Activated CD4-positive, alpha-beta T cell treated with anti-CD3 and anti-CD28 coated beads for 48 hours (primary cell): ENCODE results near the gene ELMO3.
A peak's percentile ranks its signal among the peaks of the same experiment; 100 is the strongest.

ENCODE experiments used
- DNase-seq: peaks from one replicate; pipeline ENCODE4 v3.0.0-alpha.2; 2020

ELMO3 gene

DNA sequence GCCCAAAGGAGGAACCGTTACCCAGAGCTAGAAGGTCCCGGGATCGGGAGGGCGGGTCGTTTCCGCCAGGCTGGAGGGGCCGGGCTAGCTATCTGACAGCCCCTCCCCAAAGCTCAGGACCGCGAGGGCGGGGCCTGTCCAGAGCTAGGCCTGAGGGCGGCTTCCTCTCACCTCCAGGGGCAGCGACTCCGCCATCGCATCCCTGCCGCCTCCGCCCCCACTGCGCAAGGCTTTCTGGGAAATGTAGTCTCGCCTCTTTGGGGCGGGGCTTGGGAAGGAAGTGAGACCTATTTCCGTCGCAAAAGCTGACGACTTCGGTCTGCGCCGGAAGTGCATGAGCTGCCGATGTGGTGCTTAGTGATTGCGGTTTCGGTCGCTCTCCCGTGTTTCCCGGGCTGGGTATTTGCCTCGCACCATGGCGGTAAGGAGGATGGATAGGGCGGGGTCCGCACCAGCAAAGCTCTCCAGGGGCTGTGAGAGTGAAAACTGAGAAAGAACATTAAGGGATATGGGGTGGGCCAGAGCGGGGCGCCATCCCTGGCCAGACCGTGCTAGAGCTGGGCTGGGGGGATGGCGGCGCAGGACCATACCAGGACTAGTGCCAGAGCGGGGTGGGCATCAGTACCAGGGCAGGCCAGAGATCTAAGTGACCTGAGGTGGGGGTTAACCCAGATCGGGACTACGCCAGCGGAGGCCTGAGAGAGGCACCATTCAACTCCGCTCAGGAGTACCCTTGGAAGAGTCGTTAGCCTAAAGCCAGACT lies 28.1 kb downstream of the ELMO3 start, which contains the start of gene TMEM208:
Gene TMEM208 (plus strand): TSS at position 327 of the 763 bp plus-strand sequence. CDS start 89 bp downstream, at position 416.
- DNase-seq, result peak; percentile 99

DNA sequence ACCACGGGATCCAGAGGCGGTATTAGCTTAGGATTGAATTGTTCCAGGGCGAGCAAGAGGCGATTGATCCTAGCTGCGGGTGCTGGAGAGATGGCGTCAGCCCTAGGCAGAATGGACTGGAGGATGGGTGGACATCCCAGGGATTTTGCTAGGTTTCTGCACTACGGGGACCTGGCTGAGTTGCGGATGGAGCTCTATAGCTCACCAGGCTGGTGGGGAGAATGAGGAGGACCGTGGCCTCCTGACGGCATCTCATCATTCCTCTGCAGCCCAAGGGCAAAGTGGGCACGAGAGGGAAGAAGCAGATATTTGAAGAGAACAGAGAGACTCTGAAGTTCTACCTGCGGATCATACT lies 28.6 kb downstream of the ELMO3 start:
- no peak for DNase-seq

DNA sequence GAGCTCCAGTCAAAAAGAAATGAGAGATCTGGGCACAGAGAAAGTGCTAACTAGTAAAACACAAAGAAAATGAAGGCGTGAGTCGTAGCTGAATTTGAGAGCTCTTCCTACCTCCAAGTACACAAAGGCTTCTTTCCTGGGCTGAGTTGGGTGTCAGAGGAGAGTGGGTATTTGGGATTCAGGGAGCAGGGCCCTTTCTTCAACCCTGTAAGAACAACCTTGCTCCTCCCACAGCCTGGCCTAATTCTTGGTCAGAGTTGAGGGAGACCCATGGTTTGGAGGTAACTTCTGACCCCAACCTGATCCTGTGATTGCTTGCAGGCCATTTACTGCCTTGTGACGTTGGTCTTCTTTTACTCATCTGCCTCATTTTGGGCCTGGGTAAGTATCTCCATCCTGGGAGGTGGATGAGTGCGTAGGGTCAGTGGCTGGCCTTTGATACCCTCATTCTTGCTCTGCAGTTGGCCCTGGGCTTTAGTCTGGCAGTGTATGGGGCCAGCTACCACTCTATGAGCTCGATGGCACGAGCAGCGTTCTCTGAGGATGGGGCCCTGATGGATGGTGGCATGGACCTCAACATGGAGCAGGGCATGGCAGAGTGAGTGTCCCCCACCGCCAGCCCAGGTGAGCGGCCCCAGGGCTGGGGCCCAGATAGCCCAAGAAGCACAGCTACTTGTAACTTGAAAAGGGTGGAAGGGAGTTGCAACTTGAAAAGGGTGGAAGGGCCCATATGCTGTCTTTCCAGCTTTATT lies 29.3 kb downstream of the ELMO3 start:
- no peak for DNase-seq

DNA sequence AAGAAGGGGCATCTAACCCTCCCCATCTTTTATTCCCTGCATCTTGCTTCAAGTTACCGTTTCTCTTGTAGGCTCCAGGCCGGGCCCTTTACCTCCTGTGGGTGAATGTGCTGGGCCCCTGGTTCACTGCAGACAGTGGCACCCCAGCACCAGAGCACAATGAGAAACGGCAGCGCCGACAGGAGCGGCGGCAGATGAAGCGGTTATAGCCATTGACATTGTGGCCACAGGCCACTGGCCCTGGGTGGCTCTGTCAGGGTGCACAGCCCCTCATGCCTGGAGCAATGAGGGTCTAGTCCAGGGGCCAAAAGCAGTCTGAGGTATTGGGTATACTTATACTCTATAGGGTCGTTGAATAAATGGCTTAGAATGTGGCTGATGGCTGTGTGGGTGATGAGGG lies 30.0 kb downstream of the ELMO3 start:
- no peak for DNase-seq

DNA sequence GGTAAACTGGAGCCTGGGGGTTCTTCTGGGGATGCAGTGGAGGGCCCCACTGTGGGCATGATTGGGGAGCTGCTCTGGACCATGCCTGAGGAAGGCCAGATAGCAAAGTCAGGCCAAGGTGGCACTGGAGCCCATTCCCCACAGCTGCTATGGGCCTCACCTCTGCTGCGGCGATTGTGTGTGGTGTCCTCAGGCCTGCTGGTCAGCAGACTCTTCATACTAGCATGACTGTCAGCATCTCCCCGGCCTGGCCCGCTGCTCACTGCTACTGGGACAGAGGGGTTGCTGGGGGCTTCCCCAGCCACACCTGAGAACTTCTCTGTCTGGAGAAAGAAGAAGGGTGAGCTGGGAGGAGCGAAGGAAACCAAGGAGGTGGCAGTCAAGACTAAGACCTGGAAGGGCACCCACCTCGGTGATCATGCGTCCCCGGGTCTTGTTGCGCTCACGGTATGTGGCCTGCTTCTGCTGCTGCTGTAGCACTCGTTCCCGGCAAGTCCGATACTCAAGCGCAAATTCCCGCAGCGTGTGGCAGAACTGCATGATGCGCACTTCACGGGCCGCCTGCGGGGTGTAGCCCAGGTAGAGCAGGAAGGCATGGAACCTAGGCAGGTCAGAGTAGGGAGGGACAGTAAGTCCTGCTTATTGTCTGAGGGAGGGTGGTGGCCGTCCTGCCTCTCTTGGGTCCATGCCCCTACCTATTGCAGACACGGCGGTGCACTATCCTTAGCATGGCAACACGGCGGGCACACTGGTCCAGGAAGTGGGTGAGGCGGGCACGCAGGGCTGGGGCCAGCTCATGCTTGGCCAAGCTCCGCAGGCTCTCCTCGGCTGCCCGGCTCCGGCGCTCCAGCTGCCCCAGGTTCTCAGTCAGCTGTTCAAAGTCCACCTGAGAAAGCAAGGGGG lies 31.2 kb downstream of the ELMO3 start:
- DNase-seq, result no peak

DNA sequence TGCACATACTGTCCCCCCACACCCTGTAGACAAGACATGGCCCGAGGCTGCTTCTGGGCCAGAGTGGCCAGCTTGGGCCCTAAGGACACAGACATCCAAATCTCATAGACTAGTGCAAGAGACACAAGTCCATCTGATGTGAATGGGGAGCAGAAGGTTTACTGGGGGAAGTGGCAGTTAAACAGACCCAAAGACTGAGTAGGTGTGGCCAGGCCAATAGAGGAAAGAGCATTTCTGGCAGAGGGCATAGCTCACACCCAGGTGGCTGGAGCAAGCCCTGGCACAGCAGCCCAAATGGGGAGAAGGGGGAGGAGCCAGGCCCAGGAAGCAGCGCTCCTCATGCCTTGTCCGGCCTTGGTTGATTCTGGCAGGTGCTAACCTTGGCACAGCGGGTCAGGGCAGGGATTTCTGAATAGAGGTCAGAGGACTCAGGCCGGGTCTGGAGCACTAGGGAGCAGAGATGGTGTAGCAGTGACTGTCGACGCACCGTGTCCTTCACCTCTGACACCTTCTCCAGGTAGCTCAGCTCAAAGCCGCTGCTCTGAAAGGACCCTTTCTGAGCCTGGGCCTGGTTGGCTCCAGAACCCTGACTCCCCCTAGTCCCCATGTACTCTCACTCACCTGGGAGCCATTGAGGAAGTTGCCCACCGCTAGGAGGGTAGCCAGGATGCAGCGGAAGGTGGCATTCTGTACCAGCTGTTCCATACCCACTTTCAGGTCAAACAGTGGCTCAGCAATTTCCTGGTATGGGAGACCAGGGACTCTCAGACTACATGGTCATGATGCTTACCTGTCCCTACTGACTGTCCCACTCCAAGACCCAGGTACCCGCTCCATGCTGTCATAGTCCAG lies 32.1 kb downstream of the ELMO3 start:
- no peak for DNase-seq

DNA sequence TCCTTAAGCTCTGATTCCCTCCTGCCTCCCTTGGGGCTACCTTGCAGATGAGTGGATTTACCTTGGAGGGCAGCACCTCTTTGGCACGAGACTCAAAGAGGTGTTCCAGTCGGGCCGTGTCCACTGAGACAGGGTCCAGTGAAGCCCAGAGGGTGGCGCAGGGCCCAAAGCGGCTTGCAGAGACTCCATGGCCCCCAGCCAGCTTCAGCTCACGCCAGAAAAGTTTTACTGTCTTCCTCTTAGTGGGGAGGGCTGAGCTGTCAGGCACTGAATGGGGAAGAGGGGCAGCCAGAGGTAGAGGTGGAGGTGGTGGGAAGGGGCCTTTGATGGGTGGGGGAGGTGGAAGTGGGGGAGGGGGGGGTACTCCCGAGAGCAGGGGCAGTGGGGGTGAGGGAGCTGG lies 34.7 kb downstream of the ELMO3 start:
- DNase-seq, result no peak

DNA sequence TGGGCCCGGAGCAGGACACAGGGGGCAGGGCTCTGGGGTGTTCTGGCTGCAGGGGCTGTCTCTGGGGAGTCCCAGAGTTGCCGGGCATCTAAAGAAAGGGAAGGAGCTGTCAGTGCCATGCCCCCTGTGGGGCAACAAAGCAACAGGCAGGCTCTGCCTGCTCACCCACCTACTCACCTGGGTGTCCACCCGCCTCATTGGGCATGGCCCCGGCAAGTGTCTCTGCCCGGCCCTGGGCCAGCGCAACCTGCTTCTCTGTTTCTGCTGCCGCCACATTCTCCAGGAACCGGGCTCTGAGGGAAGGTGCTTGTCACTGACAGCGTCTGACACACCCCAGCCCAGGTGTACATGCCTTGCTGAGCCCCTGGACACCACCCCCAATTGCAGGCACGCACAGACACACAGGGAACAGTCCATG lies 35.3 kb downstream of the ELMO3 start:
- DNase-seq, result no peak

DNA sequence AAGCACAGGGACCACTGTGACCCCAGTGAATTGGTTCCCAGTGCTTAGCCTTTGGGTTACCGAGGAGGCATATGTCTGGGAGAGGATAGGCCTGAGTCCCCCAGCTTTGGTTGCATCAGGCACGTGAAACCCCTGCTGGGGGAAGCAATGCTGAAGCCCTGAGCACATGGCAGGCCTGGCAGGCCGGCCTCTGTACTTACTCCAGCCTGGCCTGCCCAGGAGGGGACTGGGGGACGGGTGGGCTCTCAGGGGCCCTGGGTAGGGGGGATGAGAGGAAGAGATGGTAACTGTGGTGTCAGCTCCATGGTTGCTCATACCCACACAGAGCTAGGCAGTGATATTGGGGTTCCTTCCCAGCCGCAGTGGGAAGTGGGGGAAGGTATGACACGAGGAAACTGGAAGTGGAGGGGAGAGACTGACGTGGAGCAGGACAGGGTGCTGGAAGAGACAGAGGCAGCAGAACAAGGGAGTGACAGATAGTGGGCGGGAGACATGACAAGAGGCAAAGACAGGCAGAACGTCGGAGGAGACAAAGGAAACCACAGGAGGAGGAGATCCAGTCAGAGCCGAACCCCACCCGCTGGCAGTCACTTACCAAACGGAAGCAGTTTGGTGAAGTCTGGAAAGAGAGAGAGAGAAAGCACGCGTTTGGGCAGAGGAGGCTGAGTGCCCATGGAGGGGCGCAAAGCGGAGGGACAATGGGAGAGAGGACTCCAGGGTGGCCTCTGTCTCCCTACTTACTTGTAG lies 37.1 kb downstream of the ELMO3 start:
- DNase-seq, result peak; percentile 39

DNA sequence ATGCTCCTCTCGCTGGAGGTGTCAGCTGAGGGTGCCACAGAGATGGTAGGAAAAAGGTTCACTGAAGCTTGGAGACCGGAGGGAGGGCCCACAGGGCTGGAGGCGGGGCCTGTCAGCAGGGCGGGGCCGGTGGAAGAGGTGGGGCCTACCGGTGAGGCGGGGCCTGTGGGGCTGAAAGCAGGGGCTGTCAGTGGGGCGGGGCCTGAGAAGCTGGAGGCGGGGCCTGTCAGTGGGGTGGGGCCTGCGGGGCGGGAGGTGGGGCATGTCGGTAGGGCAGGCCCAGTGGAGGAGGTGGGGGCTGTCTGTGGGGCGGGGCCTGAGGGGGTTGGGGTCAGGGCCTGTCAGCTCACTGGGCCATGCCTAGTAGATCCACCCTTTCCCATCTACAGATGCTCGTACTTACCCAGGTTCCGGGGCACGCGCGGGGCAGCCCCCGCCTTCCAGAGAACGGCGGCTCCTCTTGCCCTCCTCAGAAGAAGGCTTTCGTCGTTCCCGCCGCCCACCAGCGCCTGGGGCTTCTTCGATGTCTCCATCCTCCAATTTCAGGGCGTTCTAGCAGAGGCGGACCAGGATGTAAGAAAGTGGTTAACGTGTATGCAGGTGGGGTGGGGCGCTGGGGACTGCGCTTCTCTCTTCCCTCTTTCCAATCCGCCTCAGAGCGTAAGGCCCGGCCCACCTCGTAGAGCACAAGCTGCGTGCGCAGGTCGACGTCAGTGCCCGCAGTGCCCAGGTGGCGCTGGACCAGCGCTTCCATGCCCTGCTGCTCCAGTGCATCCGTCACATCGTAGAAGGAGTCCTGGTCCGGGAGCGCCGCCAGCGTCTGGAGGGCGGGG lies 37.8 kb downstream of the ELMO3 start:
- peak; percentile 93 for DNase-seq

DNA sequence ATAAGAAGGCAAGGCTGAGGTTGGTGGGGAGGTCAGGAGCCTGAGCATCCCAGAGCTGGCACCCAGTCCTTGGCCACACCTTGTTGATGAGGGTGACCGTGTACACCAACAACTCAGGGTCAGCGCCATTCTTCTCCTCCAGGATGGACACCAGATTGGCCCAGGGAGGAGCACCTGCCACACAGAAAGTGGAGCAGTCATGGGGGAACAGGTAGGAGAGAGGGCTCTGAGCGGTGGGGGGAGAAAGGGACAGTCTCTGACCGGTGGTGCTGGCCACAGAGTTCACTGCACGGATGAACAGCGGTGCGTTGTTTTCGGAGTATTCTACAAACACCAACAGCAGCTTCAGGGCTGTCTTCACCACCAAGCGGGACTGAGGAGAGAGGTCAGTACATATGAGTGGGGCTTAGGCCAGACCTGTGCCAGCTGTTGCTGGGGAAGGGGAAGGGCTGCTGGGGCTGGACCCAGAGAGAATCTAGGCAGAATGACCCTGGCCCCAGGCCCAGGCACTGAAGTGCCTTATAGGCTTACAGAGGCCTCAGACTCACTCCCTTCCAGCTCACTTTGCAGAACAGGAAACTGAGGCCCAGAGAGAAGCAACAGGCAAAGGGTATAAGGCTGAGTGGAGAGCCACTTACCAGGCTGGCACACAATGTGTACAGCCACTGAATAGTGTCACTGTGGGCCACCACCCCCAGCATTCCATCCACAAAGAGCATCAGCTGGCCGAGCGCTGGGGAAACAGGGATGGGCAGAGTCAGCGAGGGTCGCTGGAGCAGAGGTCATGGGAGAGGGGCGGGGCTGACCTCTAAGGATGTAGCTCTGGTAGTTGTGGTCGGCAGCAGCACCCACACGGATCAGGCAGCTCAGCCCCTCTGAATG lies 38.7 kb downstream of the ELMO3 start:
- no peak for DNase-seq

DNA sequence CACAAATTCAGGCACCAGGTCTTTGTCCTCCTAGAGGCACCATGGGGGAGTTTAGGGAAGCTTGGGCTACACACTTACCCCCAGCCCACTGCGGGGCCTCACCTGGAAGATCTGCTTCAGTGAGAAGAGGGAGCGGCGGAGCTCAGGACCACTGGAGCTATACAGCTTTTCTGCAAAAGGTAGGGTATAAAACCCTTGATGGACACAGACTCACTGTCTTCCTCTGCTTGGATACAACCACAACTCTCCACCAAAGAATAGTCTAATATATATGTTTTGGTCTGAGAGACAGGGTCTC lies 39.3 kb downstream of the ELMO3 start:
- DNase-seq, result no peak

DNA sequence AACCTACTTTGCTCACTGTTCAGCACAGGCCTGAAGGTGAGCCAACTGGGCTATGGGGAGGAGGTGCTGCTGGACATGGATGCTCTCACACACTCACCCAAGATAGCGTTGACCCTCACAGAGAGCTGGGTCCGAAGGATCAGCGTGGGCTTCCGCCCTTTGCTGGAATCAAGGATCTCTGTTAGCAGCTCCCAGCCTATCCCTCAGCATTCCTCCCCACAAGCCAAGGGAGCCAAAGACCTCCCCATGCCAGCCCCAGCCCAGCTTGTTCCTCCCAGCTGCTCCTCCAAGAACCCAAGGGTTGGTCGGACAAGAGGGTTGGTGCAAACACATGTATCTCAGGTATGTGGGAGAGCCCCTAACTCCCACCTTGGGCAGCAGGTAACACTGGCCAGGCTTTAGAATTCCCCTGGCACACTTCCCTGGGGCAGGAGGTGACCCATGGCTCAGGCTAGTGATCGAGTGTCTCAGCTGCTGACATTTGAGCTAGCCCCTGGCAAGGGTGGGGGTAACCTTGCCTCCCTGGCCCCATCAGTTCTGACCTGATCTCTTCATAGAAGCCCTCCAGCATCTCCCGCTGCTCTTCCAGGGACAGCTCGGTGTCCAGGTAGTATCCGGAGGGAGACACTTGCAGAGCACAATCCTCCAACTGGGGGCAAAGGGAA lies 40.0 kb downstream of the ELMO3 start:
- no peak for DNase-seq

DNA sequence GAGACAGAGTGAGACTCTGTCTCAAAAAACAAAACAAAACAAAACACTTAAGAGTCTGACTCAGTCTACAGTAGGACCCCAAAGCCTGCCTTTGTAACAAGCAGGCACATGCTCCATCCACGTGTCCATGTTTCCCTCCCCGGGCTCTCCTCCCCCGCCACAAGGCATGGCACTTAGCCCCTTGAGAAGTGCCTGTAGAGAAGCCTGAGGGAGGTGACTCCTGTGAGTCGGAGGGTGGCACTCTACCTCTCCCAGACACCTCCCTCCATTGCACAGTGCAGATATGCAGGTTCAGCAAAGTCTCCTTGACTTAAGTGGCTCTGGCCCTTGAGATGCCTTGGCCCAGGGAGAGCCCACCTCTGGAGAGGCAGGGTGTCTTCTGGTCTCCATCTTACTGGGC lies 41.6 kb downstream of the ELMO3 start:
- DNase-seq, result no peak

DNA sequence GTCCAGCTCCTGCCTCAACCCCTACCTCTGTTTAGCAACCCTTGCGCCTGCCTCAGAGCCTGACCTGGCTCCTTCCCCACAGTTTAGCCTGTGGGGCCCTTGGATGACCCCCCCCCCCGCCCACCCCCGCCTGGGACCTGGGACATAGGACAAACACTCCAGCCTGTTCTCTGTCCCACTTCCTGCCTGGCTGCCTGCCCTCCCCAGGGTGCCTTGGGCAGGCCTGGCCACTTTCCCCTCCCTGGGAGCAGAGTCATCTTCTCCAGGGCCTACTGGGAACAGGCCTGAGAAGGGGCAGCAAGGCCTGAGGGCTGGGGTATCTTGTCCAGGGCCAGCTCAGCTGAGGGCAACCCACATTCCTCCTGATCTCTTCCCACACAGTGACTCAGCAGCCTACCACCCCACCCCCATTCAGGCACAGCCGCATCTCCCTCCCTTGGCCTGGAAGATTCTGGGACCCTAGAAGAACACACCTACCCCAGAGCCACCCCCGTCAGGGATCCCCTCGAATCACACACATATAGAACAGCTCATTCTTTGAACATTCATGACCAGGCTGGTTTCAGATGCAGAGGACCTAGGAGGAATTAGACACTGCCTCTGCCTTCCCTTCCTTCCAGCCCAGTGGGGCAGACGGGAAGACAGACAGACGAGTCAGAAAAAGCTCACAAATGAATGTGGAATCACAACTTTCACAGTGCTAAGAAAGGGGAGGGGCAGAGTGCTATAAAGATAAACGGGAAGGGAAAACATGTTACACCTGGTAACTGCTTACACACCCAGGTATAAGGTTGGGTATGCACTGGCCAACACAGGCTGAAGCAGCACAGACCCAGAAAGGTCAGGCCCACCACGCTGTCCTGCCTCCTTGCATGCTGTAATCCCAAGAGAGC lies 42.3 kb downstream of the ELMO3 start:
- no peak for DNase-seq

DNA sequence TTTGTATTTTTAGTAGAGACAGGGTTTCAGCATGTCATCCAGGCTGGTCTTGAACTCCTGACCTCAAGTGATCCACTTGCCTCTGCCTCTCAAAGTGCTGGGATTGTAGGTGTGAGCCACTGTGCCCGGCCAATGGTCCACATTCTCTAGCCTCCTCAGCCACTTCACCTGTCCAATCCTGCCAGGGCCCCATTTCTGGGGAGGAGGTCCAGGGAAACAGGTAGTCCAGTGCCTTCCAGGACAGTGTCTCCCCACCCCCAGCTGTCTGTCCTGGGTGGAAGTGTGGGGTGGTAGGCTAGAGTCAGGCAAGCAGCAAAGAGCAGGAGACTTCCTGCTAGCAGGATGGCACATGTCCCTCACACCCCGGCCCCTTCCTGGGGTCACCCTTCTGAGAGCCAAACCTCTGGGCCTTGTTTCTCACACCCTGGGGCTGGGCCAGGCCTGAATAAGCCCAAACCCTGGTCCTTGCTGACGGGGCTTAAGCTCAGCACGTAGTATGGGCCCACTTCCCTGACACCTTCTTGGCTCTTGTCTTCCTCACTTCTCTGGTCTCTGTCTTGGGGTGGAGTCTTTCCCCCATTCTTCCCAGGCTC lies 43.3 kb downstream of the ELMO3 start:
- no peak for DNase-seq

DNA sequence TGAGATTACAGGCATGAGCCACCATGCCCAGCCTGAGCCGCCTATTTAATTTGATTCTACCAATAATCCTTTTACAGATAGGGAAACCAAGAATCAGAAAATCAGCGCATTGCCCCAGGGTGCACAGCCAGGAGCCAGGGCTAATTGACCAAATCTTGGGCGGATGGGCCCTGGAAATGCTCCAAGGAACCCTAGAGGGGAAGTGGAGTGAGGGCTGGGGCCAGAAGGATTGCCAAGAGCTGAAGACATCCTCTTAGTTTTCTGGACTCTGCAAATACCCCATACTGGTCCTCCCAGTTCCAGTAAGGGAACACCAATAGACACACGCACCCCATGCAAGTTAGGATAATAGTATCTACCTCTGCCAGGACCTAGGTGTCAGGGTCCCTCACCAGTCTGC lies 44.5 kb downstream of the ELMO3 start:
- no peak for DNase-seq
